CD14-positive monocyte (primary cell): ENCODE results near the gene PREX1. TPM values are rescaled to one million over a fixed set of nuclear protein-coding genes. Genes with fewer than 3 reads are reported as not detected.

Source experiments
- DNase-seq, 3 donors: peaks; one replicate each; pipeline ENCODE4 v3.0.0-alpha.2; 2011 to 2022
- H2AFZ ChIP-seq: 2 replicates; pipeline ENCODE4 v1.6.0; 2012; ENCODE audit warnings: mild to moderate bottlenecking, low read depth, low read length, inconsistent platforms; ENCODE audit not compliant: insufficient read depth, poor library complexity, severe bottlenecking
- H3K27ac ChIP-seq, 2 donors: 1 replicate in 1 of 2; 2 replicates in 1 of 2; pipeline ENCODE4 v1.5.1; 2012 to 2013; ENCODE audit warnings: low read length in 2 of 2, control low read depth in 1 of 2, inconsistent platforms in 1 of 2, low read depth in 1 of 2, mild to moderate bottlenecking in 1 of 2
- H3K27me3 ChIP-seq, 2 donors: one replicate each; pipeline versions ENCODE4 v1.6.0 to v1.6.1; 2011 to 2013; ENCODE audit warnings: low read length in 2 of 2; ENCODE audit not compliant: control insufficient read depth in 2 of 2, insufficient read depth in 2 of 2
- H3K36me3 ChIP-seq, 2 donors: replicated peaks in 1 of 2; 1 replicate in 1 of 2; 2 replicates in 1 of 2; pipeline versions ENCODE4 v1.5.1 to v1.6.1; 2012 to 2013; ENCODE audit warnings: low read length in 2 of 2, control low read depth in 1 of 2, inconsistent platforms in 1 of 2, mild to moderate bottlenecking in 1 of 2; ENCODE audit not compliant: insufficient read depth in 2 of 2, control insufficient read depth in 1 of 2
- H3K4me1 ChIP-seq, 2 donors: 1 replicate in 1 of 2; 2 replicates in 1 of 2; pipeline versions ENCODE4 v1.5.1 to v1.6.1; 2012 to 2013; ENCODE audit warnings: low read length in 2 of 2, control low read depth in 1 of 2, inconsistent platforms in 1 of 2, mild to moderate bottlenecking in 1 of 2, moderate library complexity in 1 of 2; ENCODE audit not compliant: insufficient read depth in 2 of 2, control insufficient read depth in 1 of 2
- H3K4me2 ChIP-seq: replicated peaks from 2 replicates; pipeline ENCODE3; 2012; ENCODE audit warnings: low read length, moderate library complexity, mild to moderate bottlenecking; ENCODE audit not compliant: poor library complexity, severe bottlenecking; ENCODE audit errors: extremely low read depth
- H3K4me3 ChIP-seq, 3 experiments: fragments of 200-600 bp in 1 of 3; sonication (generic) in 1 of 3; replicated peaks in 1 of 3; 1 replicate in 2 of 3; 2 replicates in 1 of 3; pipeline ENCODE4 v1.5.1; 2011 to 2013; ENCODE audit warnings: low read length in 3 of 3, mild to moderate bottlenecking in 3 of 3, control low read depth in 2 of 3, low read depth in 2 of 3, inconsistent platforms in 1 of 3, moderate library complexity in 1 of 3
- H3K79me2 ChIP-seq: 2 replicates; pipeline ENCODE4 v1.6.0; 2012; ENCODE audit warnings: mild to moderate bottlenecking, control low read depth, inconsistent platforms, low read length, moderate library complexity; ENCODE audit not compliant: insufficient read depth
- H3K9ac ChIP-seq: 2 replicates; pipeline ENCODE4 v1.6.0; 2017; ENCODE audit warnings: low read length, mild to moderate bottlenecking; ENCODE audit not compliant: insufficient read depth, poor library complexity, severe bottlenecking
- H3K9me3 ChIP-seq, 2 donors: replicated peaks in 1 of 2; 1 replicate in 1 of 2; 2 replicates in 1 of 2; pipeline versions ENCODE4 v1.5.1 to v1.6.1; 2012 to 2013; ENCODE audit warnings: low read length in 2 of 2, control low read depth in 1 of 2; ENCODE audit not compliant: control insufficient read depth in 1 of 2, insufficient read depth in 1 of 2
- H4K20me1 ChIP-seq: 2 replicates; pipeline ENCODE4 v1.6.0; 2012; ENCODE audit warnings: mild to moderate bottlenecking, low read length, control low read depth, moderate library complexity; ENCODE audit not compliant: insufficient read depth
- H3K27ac Mint-ChIP-seq, 7 donors: one replicate each; pipeline ENCODE4 v1.8.0; 2020; ENCODE audit warnings: mild to moderate bottlenecking in 7 of 7, mixed read lengths in 7 of 7, moderate library complexity in 6 of 7, inconsistent platforms in 2 of 7
- H3K27me3 Mint-ChIP-seq, 3 donors: one replicate each; pipeline ENCODE4 v1.8.0; 2021 to 2022; ENCODE audit warnings: low read depth in 3 of 3, mild to moderate bottlenecking in 3 of 3, mixed read lengths in 3 of 3, moderate library complexity in 3 of 3, inconsistent platforms in 1 of 3
- H3K36me3 Mint-ChIP-seq, 2 donors: one replicate each; pipeline ENCODE4 v1.8.0; 2020; ENCODE audit warnings: mixed read lengths in 2 of 2, inconsistent platforms in 1 of 2, mild to moderate bottlenecking in 1 of 2
- H3K4me1 Mint-ChIP-seq: one replicate; pipeline ENCODE4 v1.8.0; 2020; ENCODE audit warnings: mild to moderate bottlenecking, mixed read lengths
- H3K4me3 Mint-ChIP-seq, 2 donors: one replicate each; pipeline ENCODE4 v1.8.0; 2020; ENCODE audit warnings: mild to moderate bottlenecking in 2 of 2, mixed read lengths in 2 of 2, moderate library complexity in 1 of 2
- H3K9me3 Mint-ChIP-seq, 7 donors: one replicate each; pipeline ENCODE4 v1.8.0; 2020 to 2022; ENCODE audit warnings: mixed read lengths in 7 of 7, mild to moderate bottlenecking in 6 of 7, moderate library complexity in 6 of 7, inconsistent platforms in 2 of 7
- CTCF ChIP-seq: fragments of 200-600 bp; IDR thresholded peaks from one replicate; pipeline ENCODE4 v1.8.0; 2022; ENCODE audit warnings: antibody characterized with exemption, mild to moderate bottlenecking
- WGBS: methylation state at CpG from one replicate; pipeline ENCODE4 v1.1.5; 2013; ENCODE audit warnings: missing lambda C conversion rate; ENCODE audit not compliant: insufficient coverage; 5-methylcytosine and 5-hydroxymethylcytosine counted together
- intact Hi-C, 2 donors: fragments of 100-400 bp; cut with micrococcal nuclease; formaldehyde crosslinking; loops; one replicate each; pipeline versions ENCODE4 v1.15.0 to v1.15.1; 2023
- polyA plus RNA-seq, 3 donors: library from polyadenylated mRNA; depleted of rRNA in 1 of 3; unstranded in 2 of 3; stranded (reverse) in 1 of 3; fragments of 300-500 nt in 2 of 3; fragments of >200 nt in 1 of 3; fragmentation: Illumina TruSeq in 2 of 3; gene quantifications; 1 replicate in 2 of 3; 2 replicates in 1 of 3; pipeline ENCODE4 v1.2.3, GENCODE V29; 2012 to 2021

Gene PREX1
- polyA plus RNA-seq, 3 donors = 24.3 to 114 (median 27.5) TPM

- peaks cover 0 to 6% (median 2%) of the 10 kb centered on the region in 3 donors for H3K27me3 Mint-ChIP-seq
Measured at GRCh38 chr20:48724891-48725554, 102.8 kb downstream of the PREX1 start.

GRCh38 chr20:48724382-48724781 lies 103.4 kb downstream of the PREX1 start:
- H3K27ac Mint-ChIP-seq = peak overlapping the region; percentile 96 to 99 (median 98)
- H3K4me1 ChIP-seq = peaks cover 67 to 72% of the 10 kb centered on the region in 2 donors
- peak overlapping the region in 1 of 3 experiments; percentile 56 for H3K4me3 ChIP-seq
- H3K27ac ChIP-seq = peak overlapping the region; percentile 91 to 98
- no peaks in the 10 kb centered on the region for H3K9me3 ChIP-seq
- 81% methylated on average over 4 of the region's 5 CpGs for WGBS
- H3K27me3 Mint-ChIP-seq = peaks cover 0 to 4% (median 2%) of the 10 kb centered on the region in 3 donors
- H4K20me1 ChIP-seq = peaks cover 78% of the 10 kb centered on the region
- TF ChIP-seq CTCF = no peak
- H3K4me1 Mint-ChIP-seq = peaks cover 78% of the 10 kb centered on the region
- H2AFZ ChIP-seq = no peak overlapping the region
- H3K36me3 Mint-ChIP-seq = peaks cover 71 to 86% of the 10 kb centered on the region in 2 donors
- no peak for DNase-seq
- H3K9me3 Mint-ChIP-seq = peaks cover 0 to 3% (median 0%) of the 10 kb centered on the region in 7 donors
- intact Hi-C loops = loop anchor here (5.0 to 10.0 kb wide), 2 partner anchors 33 to 100 kb away; partner anchors contain the start of gene PREX1 (in 1 of the 2)
- H3K9ac ChIP-seq = peak overlapping the region; percentile 76
- peaks cover 81% of the 10 kb centered on the region for H3K79me2 ChIP-seq
- peak overlapping the region in 1 of 2 donors; percentile 31 for H3K4me3 Mint-ChIP-seq
- H3K36me3 ChIP-seq = peaks cover 43 to 72% of the 10 kb centered on the region in 2 donors
- peak overlapping the region; percentile 64 for H3K4me2 ChIP-seq
- no peaks in the 10 kb centered on the region for H3K27me3 ChIP-seq

More at GRCh38 chr20:48724891-48725554, 102.8 kb downstream of the PREX1 start:
- intact Hi-C loops = loop anchor here (5.0 to 10.0 kb wide), 2 partner anchors 32 to 100 kb away; partner anchors contain the start of gene PREX1 (in 1 of the 2)
- no peak for DNase-seq
- peaks cover 0 to 3% (median 0%) of the 10 kb centered on the region in 7 donors for H3K9me3 Mint-ChIP-seq
- no peak overlapping the region for H3K4me3 Mint-ChIP-seq
- peaks cover 78% of the 10 kb centered on the region for H3K4me1 Mint-ChIP-seq
- H3K79me2 ChIP-seq = peaks cover 81% of the 10 kb centered on the region
- no peak overlapping the region for H3K4me2 ChIP-seq
- peak overlapping the region; percentile 91 to 98 for H3K27ac ChIP-seq
- no peaks in the 10 kb centered on the region for H3K27me3 ChIP-seq
- H3K9ac ChIP-seq = peak overlapping the region; percentile 76
- H4K20me1 ChIP-seq = peaks cover 78% of the 10 kb centered on the region
- peak overlapping the region; percentile 88 to 99 (median 98) for H3K27ac Mint-ChIP-seq
- no peak overlapping the region for H2AFZ ChIP-seq
- peaks cover 65 to 68% of the 10 kb centered on the region in 2 donors for H3K4me1 ChIP-seq
- TF ChIP-seq CTCF = no peak
- peak overlapping the region in 1 of 3 experiments; percentile 56 for H3K4me3 ChIP-seq
- no peaks in the 10 kb centered on the region for H3K9me3 ChIP-seq
- peaks cover 71 to 86% of the 10 kb centered on the region in 2 donors for H3K36me3 Mint-ChIP-seq
- WGBS = 97% methylated on average over 10 of the region's 11 CpGs
- peaks cover 50 to 72% of the 10 kb centered on the region in 2 donors for H3K36me3 ChIP-seq
